ENCODE data around the gene IRAK1BP1. TPM values are rescaled to one million over a fixed set of nuclear protein-coding genes. Genes with fewer than 3 reads are reported as not detected.

The IRAK1BP1 gene
- polyA plus RNA-seq (5.3 and 6.6 TPM in 2 replicates), polyA minus RNA-seq (20.2 and 22.3 TPM in 2 replicates)

DNA sequence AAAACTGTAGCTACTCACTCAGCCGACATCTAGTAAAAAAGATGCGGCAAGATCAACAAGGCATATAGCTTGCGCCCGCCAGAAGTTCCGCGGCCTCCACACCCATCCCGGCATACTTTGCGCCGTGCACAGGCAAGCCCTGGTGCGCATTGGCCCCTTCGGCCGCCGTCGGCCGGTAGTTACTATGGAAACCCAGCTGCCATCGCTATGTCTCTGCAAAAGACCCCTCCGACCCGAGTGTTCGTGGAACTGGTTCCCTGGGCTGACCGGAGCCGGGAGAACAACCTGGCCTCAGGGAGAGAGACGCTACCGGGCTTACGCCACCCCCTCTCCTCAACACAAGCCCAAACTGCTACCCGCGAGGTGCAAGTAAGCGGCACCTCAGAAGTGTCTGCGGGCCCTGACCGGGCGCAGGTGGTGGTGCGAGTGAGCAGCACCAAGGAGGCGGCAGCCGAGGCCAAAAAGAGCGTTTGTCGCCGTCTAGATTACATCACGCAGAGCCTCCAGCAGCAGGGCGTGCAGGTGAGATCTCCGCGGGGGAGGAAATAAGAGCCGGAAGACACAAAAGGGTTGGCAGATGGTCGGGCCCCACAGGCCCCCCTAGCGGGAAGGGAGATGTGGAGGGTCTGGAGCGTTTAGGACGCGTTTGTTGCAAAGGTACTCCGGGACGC lies at the start of gene IRAK1BP1:
TSS of gene IRAK1BP1 (plus strand) at position 182 of the 671 bp plus-strand sequence. CDS start at position 208, 26 bp downstream.
- Histone ChIP-seq H3K79me2 (replicated peaks; ENCODE audit: insufficient read depth, low read length) (peaks cover 14% of the 10 kb centered on the region), H3K9me2 (ENCODE audit: insufficient read depth, low read length) (no peaks in the 10 kb centered on the region), H3F3A (ENCODE audit: insufficient read depth, low read length, poor library complexity, severe bottlenecking) (no peaks in the 10 kb centered on the region), H3K27me3 (ENCODE audit: insufficient read depth, low read depth, low read length) (no peaks in the 10 kb centered on the region), H2AFZ (ENCODE audit: low read depth, low read length) (peak within 1 kb of the TSS; percentile 97), H3K36me3 (ENCODE audit: insufficient read depth, low read length) (no peaks in the 10 kb centered on the region), H4K20me1 (ENCODE audit: insufficient read depth) (no peaks in the 10 kb centered on the region), H3K4me3 (ENCODE audit: low read length) (peak within 1 kb of the TSS; percentile 91), H3K9ac (ENCODE audit: low read length) (peak within 1 kb of the TSS; percentile 76), H3K27ac (ENCODE audit: low read length) (peak within 1 kb of the TSS; percentile 72), H3K4me2 (ENCODE audit: low read length) (peak within 1 kb of the TSS; percentile 84), H3K9me3 (ENCODE audit: low read length) (no peaks in the 10 kb centered on the region)
- TF ChIP-seq REST (IDR thresholded peaks at IDR 0.05; ENCODE audit: borderline replicate concordance): peak; percentile 54
- TF ChIP-seq SMC3 (conservative IDR thresholded peaks at IDR 0.05; ENCODE audit: poor library complexity): peak; percentile 31
- peak; percentile 49 for TF ChIP-seq POLR2AphosphoS5 (IDR thresholded peaks at IDR 0.05)
- TF ChIP-seq RAD21 (conservative IDR thresholded peaks at IDR 0.05): peak; percentile 41
- peak; percentile 76 for TF ChIP-seq MXI1 (conservative IDR thresholded peaks at IDR 0.05; ENCODE audit: poor library complexity, severe bottlenecking)
- TF ChIP-seq, protein P1, sequence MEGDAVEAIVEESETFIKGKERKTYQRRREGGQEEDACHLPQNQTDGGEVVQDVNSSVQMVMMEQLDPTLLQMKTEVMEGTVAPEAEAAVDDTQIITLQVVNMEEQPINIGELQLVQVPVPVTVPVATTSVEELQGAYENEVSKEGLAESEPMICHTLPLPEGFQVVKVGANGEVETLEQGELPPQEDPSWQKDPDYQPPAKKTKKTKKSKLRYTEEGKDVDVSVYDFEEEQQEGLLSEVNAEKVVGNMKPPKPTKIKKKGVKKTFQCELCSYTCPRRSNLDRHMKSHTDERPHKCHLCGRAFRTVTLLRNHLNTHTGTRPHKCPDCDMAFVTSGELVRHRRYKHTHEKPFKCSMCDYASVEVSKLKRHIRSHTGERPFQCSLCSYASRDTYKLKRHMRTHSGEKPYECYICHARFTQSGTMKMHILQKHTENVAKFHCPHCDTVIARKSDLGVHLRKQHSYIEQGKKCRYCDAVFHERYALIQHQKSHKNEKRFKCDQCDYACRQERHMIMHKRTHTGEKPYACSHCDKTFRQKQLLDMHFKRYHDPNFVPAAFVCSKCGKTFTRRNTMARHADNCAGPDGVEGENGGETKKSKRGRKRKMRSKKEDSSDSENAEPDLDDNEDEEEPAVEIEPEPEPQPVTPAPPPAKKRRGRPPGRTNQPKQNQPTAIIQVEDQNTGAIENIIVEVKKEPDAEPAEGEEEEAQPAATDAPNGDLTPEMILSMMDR (IDR thresholded peaks at IDR 0.05; ENCODE audit: poor library complexity, severe bottlenecking): peak; percentile 45
- no peak for TF ChIP-seq EZH2 (IDR thresholded peaks at IDR 0.05; ENCODE audit: borderline replicate concordance, insufficient read depth, low read length, poor library complexity, severe bottlenecking)
- no peak for TF ChIP-seq EP300 (conservative IDR thresholded peaks at IDR 0.05; ENCODE audit: poor library complexity, severe bottlenecking)

DNA sequence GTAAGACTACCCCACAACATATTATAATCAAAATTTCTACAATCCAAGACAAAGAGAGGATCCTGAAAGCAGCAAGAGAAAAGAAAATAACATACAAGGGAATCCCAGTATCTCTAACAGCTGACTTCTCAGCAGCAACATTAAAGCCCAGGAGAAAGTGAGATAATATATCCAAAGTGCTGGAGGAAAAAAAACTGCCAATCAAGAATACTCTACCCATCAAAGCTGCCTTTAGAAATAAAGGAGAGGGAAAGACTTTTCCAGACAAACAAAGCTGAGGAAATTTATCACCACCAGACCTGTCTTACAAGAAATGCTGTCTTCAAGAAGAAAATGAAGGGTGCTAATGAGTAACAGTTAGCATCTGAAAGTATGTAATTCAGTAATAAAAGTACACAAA lies 43.3 kb upstream of the IRAK1BP1 start:
- no peaks in the 10 kb centered on the region for H4K20me1 ChIP-seq (ENCODE audit: insufficient read depth)
- H3K36me3 ChIP-seq (ENCODE audit: insufficient read depth, low read length): no peaks in the 10 kb centered on the region
- peak overlapping the region; percentile 55 for H3K27ac ChIP-seq (ENCODE audit: low read length)
- H3K27me3 ChIP-seq (ENCODE audit: insufficient read depth, low read depth, low read length): no peaks in the 10 kb centered on the region
- H3K4me3 ChIP-seq (ENCODE audit: low read length): no peak overlapping the region
- H3K79me2 ChIP-seq (replicated peaks; ENCODE audit: insufficient read depth, low read length): no peaks in the 10 kb centered on the region
- TF ChIP-seq REST (IDR thresholded peaks at IDR 0.05; ENCODE audit: borderline replicate concordance) (peak; percentile 86), EP300 (conservative IDR thresholded peaks at IDR 0.05; ENCODE audit: poor library complexity, severe bottlenecking) (peak; percentile 68), SMC3 (conservative IDR thresholded peaks at IDR 0.05; ENCODE audit: poor library complexity) (no peak)
- no peak overlapping the region for H3K4me2 ChIP-seq (ENCODE audit: low read length)
- H2AFZ ChIP-seq (ENCODE audit: low read depth, low read length): no peak overlapping the region
- no peak overlapping the region for H3K9ac ChIP-seq (ENCODE audit: low read length)
- no peaks in the 10 kb centered on the region for H3F3A ChIP-seq (ENCODE audit: insufficient read depth, low read length, poor library complexity, severe bottlenecking)
- H3K9me3 ChIP-seq (ENCODE audit: low read length): peaks cover 5% of the 10 kb centered on the region
- H3K9me2 ChIP-seq (ENCODE audit: insufficient read depth, low read length): no peaks in the 10 kb centered on the region
